MCF 10A (cell line): ENCODE results near the gene LCOR. TPM values are rescaled to one million over a fixed set of nuclear protein-coding genes. Genes with fewer than 3 reads are reported as not detected.

ENCODE experiments used
- BruUV-seq: library from RNA; stranded (reverse); fragments of 400-500 nt; replicated peaks from 2 replicates; lab custom pipeline; 2021; lab: Mats Ljungman, UMichigan
- CTCF ChIA-PET: fragments of 300-600 bp; sonication (Branson Sonifier 250); formaldehyde crosslinking; extraction: SDS; loops from one replicate; lab custom pipeline; 2021; ENCODE audit warnings: antibody characterized with exemption, inconsistent platforms; lab: Yijun Ruan, JAX
- POLR2A ChIA-PET: fragments of 300-600, 350-650 bp; sonication (Branson Sonifier 250); formaldehyde crosslinking; extraction: SDS; loops from one replicate; lab custom pipeline; 2020; ENCODE audit warnings: antibody characterized with exemption, inconsistent platforms; lab: Yijun Ruan, JAX
- DNase-seq: peaks from one replicate; pipeline ENCODE4 v3.0.0-alpha.2; 2018; ENCODE audit not compliant: unreplicated experiment
- H3K27ac Mint-ChIP-seq: one replicate; pipeline ENCODE4 v1.8.0; 2022; ENCODE audit warnings: mild to moderate bottlenecking, low read depth, mixed read lengths; ENCODE audit not compliant: unreplicated experiment
- H3K27me3 Mint-ChIP-seq: one replicate; pipeline ENCODE4 v1.8.0; 2022; ENCODE audit warnings: mixed read lengths; ENCODE audit not compliant: insufficient read depth, unreplicated experiment
- H3K36me3 Mint-ChIP-seq: one replicate; pipeline ENCODE4 v1.8.0; 2022; ENCODE audit warnings: mild to moderate bottlenecking, moderate library complexity, mixed read lengths; ENCODE audit not compliant: insufficient read depth, unreplicated experiment
- H3K4me1 Mint-ChIP-seq: one replicate; pipeline ENCODE4 v1.8.0; 2022; ENCODE audit warnings: mixed read lengths; ENCODE audit not compliant: insufficient read depth, unreplicated experiment
- H3K4me3 Mint-ChIP-seq: one replicate; pipeline ENCODE4 v1.8.0; 2022; ENCODE audit warnings: mild to moderate bottlenecking, moderate library complexity, mixed read lengths; ENCODE audit not compliant: unreplicated experiment
- H3K9me3 Mint-ChIP-seq: one replicate; pipeline ENCODE4 v1.8.0; 2022; ENCODE audit warnings: mixed read lengths; ENCODE audit not compliant: unreplicated experiment
- CTCF ChIP-seq: fragments of 200-600 bp; IDR thresholded peaks from one replicate; pipeline ENCODE4 v1.8.0; 2022; ENCODE audit warnings: antibody characterized with exemption, mild to moderate bottlenecking; ENCODE audit not compliant: unreplicated experiment
- intact Hi-C: fragments of 100-400 bp; cut with micrococcal nuclease; formaldehyde crosslinking; loops from 2 replicates; pipeline ENCODE4 v1.14.1; 2022
- total RNA-seq: library from RNA; stranded (reverse); gene quantifications from 2 replicates; pipeline ENCODE4 v1.2.3, GENCODE V29; 2022

LCOR gene
- total RNA-seq, 1 experiment from 2014 or later: 40.4 TPM

- CTCF ChIA-PET: interaction anchor here (0.7 to 1.5 kb wide), 4 partner anchors 63 to 291 kb away, joined by 3 to 6 read pairs (median 4); no protein-coding TSS in a partner anchor
- POLR2A ChIA-PET: interaction anchor here (0.6 to 1.7 kb wide), 4 partner anchors 8 to 123 kb away, joined by 3 to 5 read pairs (median 3); no protein-coding TSS in a partner anchor
- no peak for TF ChIP-seq CTCF
- no peaks in the 10 kb centered on the region for H3K27me3 Mint-ChIP-seq
- intact Hi-C loops: no loop called here
- no peaks in the 10 kb centered on the region for H3K9me3 Mint-ChIP-seq
- no peak overlapping the region for H3K27ac Mint-ChIP-seq
- no peaks in the 10 kb centered on the region for H3K4me1 Mint-ChIP-seq
- peaks cover 11% of the 10 kb centered on the region for H3K36me3 Mint-ChIP-seq
- no TSS peak for BruUV-seq
- DNase-seq: no peak
- H3K4me3 Mint-ChIP-seq: no peak overlapping the region
Observed at GRCh38 chr10:96973809-96974747, 142.0 kb downstream of the LCOR start.

- Mint-ChIP-seq H3K27me3 (no peaks in the 10 kb centered on the region), H3K4me1 (no peaks in the 10 kb centered on the region), H3K4me3 (no peak overlapping the region), H3K36me3 (peaks cover 7% of the 10 kb centered on the region), H3K9me3 (no peaks in the 10 kb centered on the region), H3K27ac (no peak overlapping the region)
- no peak for DNase-seq
- intact Hi-C loops: no loop called here
- BruUV-seq: no TSS peak
- POLR2A ChIA-PET: interaction anchor here (0.9 to 1.7 kb wide), 4 partner anchors 9 to 18 kb away, joined by 3 to 5 read pairs (median 3); no protein-coding TSS in a partner anchor
- CTCF ChIA-PET: interaction anchor here (1.1 to 1.5 kb wide), 3 partner anchors 15 to 236 kb away, joined by 4 to 6 read pairs (median 4); no protein-coding TSS in a partner anchor
- no peak for TF ChIP-seq CTCF
Observed at GRCh38 chr10:96975136-96975535, 143.0 kb downstream of the LCOR start.

GRCh38 chr10:96978621-96979154 is 146.6 kb downstream of the LCOR start:
- CTCF ChIA-PET: no interaction called here

More at GRCh38 chr10:96978621-96979154, 146.6 kb downstream of the LCOR start:
- POLR2A ChIA-PET: no interaction called here
- no peak for TF ChIP-seq CTCF
- no peaks in the 10 kb centered on the region for H3K4me1 Mint-ChIP-seq
- no peak overlapping the region for H3K4me3 Mint-ChIP-seq
- no peak overlapping the region for H3K27ac Mint-ChIP-seq
- H3K36me3 Mint-ChIP-seq: peaks cover 31% of the 10 kb centered on the region
- H3K9me3 Mint-ChIP-seq: no peaks in the 10 kb centered on the region
- intact Hi-C loops: no loop called here
- no peak for DNase-seq
- H3K27me3 Mint-ChIP-seq: no peaks in the 10 kb centered on the region
- BruUV-seq: no TSS peak
